Chondrocyte (in vitro differentiated cells): ENCODE data around the gene TMPRSS4. TPM values are rescaled to one million over a fixed set of nuclear protein-coding genes. Genes with fewer than 3 reads are reported as not detected.
A peak's percentile ranks its signal among the peaks of the same experiment; 100 is the strongest.

Experiments
- DNase-seq: peaks from one replicate; pipeline ENCODE4 v3.0.0; 2021; ENCODE audit warnings: mixed read lengths, low spot score
- H3K27ac Mint-ChIP-seq: one replicate; pipeline ENCODE4 v1.8.0; 2021; ENCODE audit warnings: mild to moderate bottlenecking, moderate library complexity, mixed read lengths; ENCODE audit not compliant: unreplicated experiment
- H3K27me3 Mint-ChIP-seq: 2 replicates; pipeline ENCODE4 v1.8.0; 2021; ENCODE audit warnings: low read depth, mixed read lengths
- H3K36me3 Mint-ChIP-seq: 2 replicates; pipeline ENCODE4 v1.8.0; 2021; ENCODE audit warnings: low read depth, mixed read lengths
- H3K4me1 Mint-ChIP-seq: 2 replicates; pipeline ENCODE4 v1.8.0; 2021; ENCODE audit warnings: low read depth, mild to moderate bottlenecking, mixed read lengths
- H3K4me3 Mint-ChIP-seq: one replicate; pipeline ENCODE4 v1.8.0; 2021; ENCODE audit warnings: mild to moderate bottlenecking, moderate library complexity, mixed read lengths; ENCODE audit not compliant: unreplicated experiment
- H3K9me3 Mint-ChIP-seq: 2 replicates; pipeline ENCODE4 v1.8.0; 2021; ENCODE audit warnings: low read depth, mixed read lengths
- CTCF ChIP-seq: fragments of 200-600 bp; sonication (generic); IDR thresholded peaks from 2 replicates; pipeline ENCODE4 v1.5.0; 2021; ENCODE audit warnings: antibody characterized with exemption, mild to moderate bottlenecking, moderate library complexity
- total RNA-seq: library from RNA; stranded (reverse); gene quantifications from 3 replicates; pipeline ENCODE4 v1.2.1, GENCODE V29; 2021

TMPRSS4 gene
- total RNA-seq, 1 donor from 2014 or later = not detected

- H3K4me1 Mint-ChIP-seq = peaks cover 4% of the 10 kb centered on the region
- no peaks in the 10 kb centered on the region for H3K9me3 Mint-ChIP-seq
- H3K27me3 Mint-ChIP-seq = peaks cover 55% of the 10 kb centered on the region
- H3K4me3 Mint-ChIP-seq = peak overlapping the region; percentile 69
- TF ChIP-seq CTCF = peak; percentile 99
- DNase-seq = no peak
- H3K27ac Mint-ChIP-seq = no peak overlapping the region
- no peaks in the 10 kb centered on the region for H3K36me3 Mint-ChIP-seq
These were observed 68.7 kb downstream of the TMPRSS4 start for GRCh38 chr11:118145285-118146227.

GRCh38 chr11:118146554-118146953 lies 69.7 kb downstream of the TMPRSS4 start:
- Mint-ChIP-seq H3K4me3 (peak overlapping the region; percentile 55), H3K27me3 (peaks cover 49% of the 10 kb centered on the region), H3K27ac (no peak overlapping the region), H3K9me3 (no peaks in the 10 kb centered on the region), H3K36me3 (no peaks in the 10 kb centered on the region), H3K4me1 (peaks cover 4% of the 10 kb centered on the region)
- TF ChIP-seq CTCF = no peak
- no peak for DNase-seq

GRCh38 chr11:118147502-118147901 lies 70.6 kb downstream of the TMPRSS4 start:
- TF ChIP-seq CTCF = no peak
- Mint-ChIP-seq H3K36me3 (no peaks in the 10 kb centered on the region), H3K4me1 (peaks cover 4% of the 10 kb centered on the region), H3K27me3 (peaks cover 40% of the 10 kb centered on the region), H3K27ac (no peak overlapping the region), H3K9me3 (no peaks in the 10 kb centered on the region), H3K4me3 (no peak overlapping the region)
- DNase-seq = no peak

- H3K27ac Mint-ChIP-seq = no peak overlapping the region
- H3K36me3 Mint-ChIP-seq = no peaks in the 10 kb centered on the region
- no peak for DNase-seq
- H3K9me3 Mint-ChIP-seq = no peaks in the 10 kb centered on the region
- peaks cover 32% of the 10 kb centered on the region for H3K27me3 Mint-ChIP-seq
- H3K4me3 Mint-ChIP-seq = no peak overlapping the region
- H3K4me1 Mint-ChIP-seq = peaks cover 4% of the 10 kb centered on the region
- TF ChIP-seq CTCF = no peak
These were observed 71.4 kb downstream of the TMPRSS4 start for GRCh38 chr11:118148240-118148639.

GRCh38 chr11:118148856-118149255 lies 72.0 kb downstream of the TMPRSS4 start:
- H3K27me3 Mint-ChIP-seq = peaks cover 32% of the 10 kb centered on the region
- no peak overlapping the region for H3K27ac Mint-ChIP-seq
- H3K36me3 Mint-ChIP-seq = peaks cover under 1% of the 10 kb centered on the region
- DNase-seq = no peak
- no peak overlapping the region for H3K4me3 Mint-ChIP-seq
- TF ChIP-seq CTCF = no peak
- H3K9me3 Mint-ChIP-seq = no peaks in the 10 kb centered on the region
- H3K4me1 Mint-ChIP-seq = peaks cover 4% of the 10 kb centered on the region
